Mesendoderm (in vitro differentiated cells): ENCODE results near the gene RTL10.
A peak's percentile ranks its signal among the peaks of the same experiment; 100 is the strongest.
"Not testable (repeated sequence)": the region's sequence is repeated elsewhere in the genome, so short reads cannot be mapped to it uniquely, and the experiment has no call there.

Source experiments
- DNase-seq: peaks from one replicate; pipeline ENCODE4 v3.0.0; 2013
- H2AK5ac ChIP-seq: 2 replicates; pipeline ENCODE4 v1.6.1; 2013; ENCODE audit warnings: low read length, inconsistent platforms
- H2BK120ac ChIP-seq: 2 replicates; pipeline ENCODE4 v1.6.1; 2013; ENCODE audit warnings: low read depth, mild to moderate bottlenecking, low read length, moderate library complexity, mixed read lengths
- H2BK15ac ChIP-seq: replicated peaks from 2 replicates; pipeline ENCODE4 v1.6.1; 2013; ENCODE audit warnings: low read depth, mild to moderate bottlenecking, moderate library complexity
- H2BK5ac ChIP-seq: 2 replicates; pipeline ENCODE4 v1.6.1; 2013; ENCODE audit warnings: low read length, inconsistent platforms
- H3K18ac ChIP-seq: 2 replicates; pipeline ENCODE4 v1.6.1; 2013; ENCODE audit warnings: mild to moderate bottlenecking, low read length, mixed read lengths
- H3K23ac ChIP-seq: one replicate; pipeline ENCODE4 v1.6.1; 2013; ENCODE audit warnings: low read length
- H3K27ac ChIP-seq: 2 replicates; pipeline ENCODE4 v1.5.1; 2013; ENCODE audit warnings: low read depth, mild to moderate bottlenecking, inconsistent platforms, low read length, moderate library complexity
- H3K27me3 ChIP-seq: 2 replicates; pipeline ENCODE4 v1.6.1; 2013; ENCODE audit warnings: low read length, control low read depth, mild to moderate bottlenecking, inconsistent platforms; ENCODE audit not compliant: insufficient read depth, poor library complexity
- H3K36me3 ChIP-seq: 2 replicates; pipeline ENCODE4 v1.6.1; 2013; ENCODE audit warnings: low read length, inconsistent platforms; ENCODE audit not compliant: control insufficient read depth, insufficient read depth
- H3K4ac ChIP-seq: one replicate; pipeline ENCODE4 v1.6.1; 2013; ENCODE audit warnings: low read depth, mild to moderate bottlenecking, low read length, moderate library complexity
- H3K4me1 ChIP-seq: 2 replicates; pipeline ENCODE4 v1.6.1; 2013; ENCODE audit warnings: low read depth, low read length, inconsistent platforms; ENCODE audit not compliant: control insufficient read depth
- H3K4me2 ChIP-seq: 2 replicates; pipeline ENCODE4 v1.6.1; 2013; ENCODE audit warnings: low read length
- H3K4me3 ChIP-seq: 2 replicates; pipeline ENCODE4 v1.5.1; 2013; ENCODE audit warnings: mild to moderate bottlenecking, low read length
- H3K56ac ChIP-seq: one replicate; pipeline ENCODE4 v1.6.1; 2013; ENCODE audit warnings: low read length
- H3K79me1 ChIP-seq: 2 replicates; pipeline ENCODE4 v1.6.1; 2013; ENCODE audit warnings: low read length, inconsistent platforms
- H3K79me2 ChIP-seq: 2 replicates; pipeline ENCODE4 v1.6.1; 2013; ENCODE audit warnings: mild to moderate bottlenecking, low read length; ENCODE audit not compliant: control insufficient read depth, insufficient read depth
- H3K9ac ChIP-seq: 2 replicates; pipeline ENCODE4 v1.6.1; 2013; ENCODE audit warnings: low read length, inconsistent platforms
- H4K5ac ChIP-seq: one replicate; pipeline ENCODE4 v1.6.1; 2013; ENCODE audit warnings: low read length
- H4K8ac ChIP-seq: one replicate; pipeline ENCODE4 v1.6.1; 2013; ENCODE audit warnings: low read depth, mild to moderate bottlenecking, control low read depth, low read length, moderate library complexity
- WGBS: extraction: QIAGEN DNeasy Blood & Tissue Kit; methylation state at CpG from one replicate; pipeline ENCODE4 v1.1.7; 2013; ENCODE audit warnings: low lambda C conversion rate, missing lambda C conversion rate; ENCODE audit not compliant: insufficient coverage; ENCODE audit errors: extremely low coverage; 5-methylcytosine and 5-hydroxymethylcytosine counted together

Gene RTL10

DNA sequence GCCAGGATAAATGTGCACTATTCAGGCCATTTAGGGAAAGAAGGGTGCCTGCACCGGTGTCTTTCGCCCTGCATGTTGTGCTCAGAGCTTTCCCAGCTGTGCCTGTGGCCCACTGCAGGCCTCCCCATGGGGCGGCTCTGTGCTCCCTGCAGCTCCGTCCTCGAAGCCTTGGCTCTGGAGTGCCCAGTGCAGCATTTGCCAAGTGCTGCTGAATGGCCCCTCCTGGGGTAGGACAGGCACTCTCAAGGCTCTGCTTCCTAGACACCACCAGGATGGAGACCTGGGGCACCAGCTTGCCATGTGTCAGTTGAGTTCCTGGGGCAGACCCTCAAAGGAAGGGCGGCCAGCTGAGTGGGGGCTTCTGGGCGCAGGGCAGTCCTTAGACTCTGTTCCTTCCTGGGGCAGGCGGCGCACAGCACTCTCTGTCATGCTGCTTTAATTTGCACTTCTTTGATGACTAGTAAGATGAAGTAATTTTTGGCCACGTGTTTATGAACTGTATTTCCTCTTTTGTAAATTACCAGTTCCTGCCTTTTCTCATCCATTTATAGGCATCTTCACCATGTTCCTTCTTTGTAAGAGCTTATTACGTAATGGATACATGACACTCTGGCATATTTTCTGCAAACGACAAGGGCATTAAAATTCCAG is 32.1 kb upstream of the RTL10 start:
- Histone ChIP-seq H3K4me3 (no peak overlapping the region), H2BK5ac (no peak overlapping the region), H3K56ac (no peak overlapping the region), H3K4ac (no peak overlapping the region), H3K27ac (no peak overlapping the region), H3K36me3 (no peaks in the 10 kb centered on the region), H3K27me3 (no peaks in the 10 kb centered on the region), H3K23ac (no peak overlapping the region), H3K79me2 (no peaks in the 10 kb centered on the region), H2BK120ac (no peak overlapping the region), H3K18ac (no peak overlapping the region), H3K4me2 (no peak overlapping the region), H4K5ac (no peak overlapping the region), H3K79me1 (no peaks in the 10 kb centered on the region), H4K8ac (no peak overlapping the region), H2AK5ac (no peak overlapping the region), H3K9ac (no peak overlapping the region), H3K4me1 (peaks cover 5% of the 10 kb centered on the region), H2BK15ac (no peak overlapping the region)
- no CpG with 5 or more reads among the region's 12 CpGs for WGBS
- DNase-seq, result no peak

DNA sequence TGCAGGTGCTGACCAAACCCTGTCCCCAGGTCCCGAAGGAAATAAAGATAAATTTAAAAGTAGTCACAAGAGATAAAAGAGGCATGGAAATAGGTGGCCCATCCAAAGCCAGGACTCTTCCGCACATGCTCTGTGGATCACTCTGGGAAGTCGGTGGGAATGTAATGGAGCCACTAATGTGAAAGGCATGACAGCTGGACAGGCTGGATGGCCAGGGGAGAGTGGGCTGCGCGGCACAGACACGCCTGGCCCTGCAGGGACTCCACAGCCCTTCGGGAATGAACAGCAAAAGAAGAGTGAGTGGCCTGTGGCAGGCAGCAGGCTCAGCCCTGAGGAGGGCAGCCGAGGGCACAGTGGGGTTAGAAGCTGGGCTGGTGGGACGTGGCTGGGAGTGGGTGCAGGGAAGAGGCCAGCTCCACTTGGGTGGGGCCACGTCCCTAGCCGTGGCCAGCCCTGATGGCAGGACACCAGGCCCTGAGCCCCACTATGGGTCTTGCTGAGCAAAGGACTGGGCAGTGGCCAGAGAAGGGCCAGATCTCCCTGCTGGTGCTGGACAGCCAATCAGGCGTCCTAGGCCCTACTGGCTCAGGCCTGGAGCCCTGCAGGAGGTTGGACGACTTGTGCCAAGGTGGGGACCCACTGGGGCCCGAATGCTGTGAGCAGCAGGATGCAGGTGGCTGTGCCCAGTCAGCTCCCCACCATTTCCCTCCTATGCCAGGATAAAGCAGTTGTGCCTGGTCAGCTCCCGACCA is 31.3 kb upstream of the RTL10 start:
- no peak overlapping the region for H2BK120ac ChIP-seq
- H3K56ac ChIP-seq, result no peak overlapping the region
- WGBS, result no CpG with 5 or more reads among the region's 15 CpGs
- H3K27ac ChIP-seq, result no peak overlapping the region
- no peaks in the 10 kb centered on the region for H3K79me2 ChIP-seq
- no peak overlapping the region for H3K4me3 ChIP-seq
- H3K4me2 ChIP-seq, result no peak overlapping the region
- no peak overlapping the region for H3K4ac ChIP-seq
- H2BK15ac ChIP-seq, result no peak overlapping the region
- H3K27me3 ChIP-seq, result no peaks in the 10 kb centered on the region
- no peak overlapping the region for H3K18ac ChIP-seq
- no peak overlapping the region for H3K23ac ChIP-seq
- peaks cover 3% of the 10 kb centered on the region for H3K4me1 ChIP-seq
- no peak overlapping the region for H4K8ac ChIP-seq
- H3K9ac ChIP-seq, result no peak overlapping the region
- H4K5ac ChIP-seq, result no peak overlapping the region
- no peak overlapping the region for H2BK5ac ChIP-seq
- no peak overlapping the region for H2AK5ac ChIP-seq
- DNase-seq, result no peak
- H3K79me1 ChIP-seq, result no peaks in the 10 kb centered on the region
- H3K36me3 ChIP-seq, result no peaks in the 10 kb centered on the region

DNA sequence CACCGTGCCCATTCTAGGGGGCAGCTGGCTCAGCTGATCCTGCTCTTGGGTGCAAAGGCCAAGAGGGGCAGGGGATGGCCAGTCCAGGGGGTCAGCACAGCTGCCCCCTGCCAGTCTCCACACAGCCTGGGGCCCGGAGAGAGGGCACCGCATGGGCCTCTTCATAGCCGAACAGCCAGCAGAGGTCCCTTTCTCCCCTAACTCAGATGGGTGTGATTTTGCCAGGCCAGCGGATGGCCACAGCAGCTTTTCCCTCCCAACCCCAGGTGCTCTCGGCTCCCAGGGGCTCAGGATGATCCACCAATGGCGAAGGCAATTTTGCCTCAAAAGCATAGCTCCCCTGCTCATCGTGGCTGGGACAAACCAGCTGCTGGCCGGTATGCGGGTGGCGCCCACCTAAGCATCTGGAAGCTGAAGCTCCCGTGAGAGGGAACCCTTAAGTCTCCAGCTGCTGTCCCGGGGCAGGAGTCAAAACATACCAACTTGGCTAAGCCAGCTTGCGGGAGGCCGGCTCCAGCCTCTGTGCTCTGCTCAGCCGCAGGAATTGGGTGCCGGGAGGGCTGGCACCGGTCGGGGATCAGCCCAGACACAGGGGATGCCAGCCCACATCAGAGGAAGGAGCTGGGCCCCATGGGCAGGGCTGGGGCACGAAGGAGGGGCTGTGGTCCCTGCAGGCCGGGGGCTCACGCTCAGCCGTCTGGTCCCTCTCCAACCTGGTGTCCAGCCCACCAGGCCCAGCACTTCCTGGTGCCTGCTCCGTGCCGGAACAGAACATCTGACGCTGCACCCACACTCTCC is 30.5 kb upstream of the RTL10 start:
- H3K27ac ChIP-seq, result no peak overlapping the region

GRCh38 chr22:19884161-19884953 is 29.7 kb upstream of the RTL10 start:
- WGBS, result no CpG with 5 or more reads among the region's 15 CpGs

More for the DNA sequence above, 30.5 kb upstream of the RTL10 start:
- no peak overlapping the region for H4K8ac ChIP-seq
- no peak overlapping the region for H3K4ac ChIP-seq
- no peak overlapping the region for H3K18ac ChIP-seq
- H2AK5ac ChIP-seq, result peak overlapping the region; percentile 49
- no peak overlapping the region for H3K9ac ChIP-seq
- H3K27me3 ChIP-seq, result no peaks in the 10 kb centered on the region
- DNase-seq, result no peak
- no peaks in the 10 kb centered on the region for H3K36me3 ChIP-seq
- H3K79me2 ChIP-seq, result no peaks in the 10 kb centered on the region
- no peak overlapping the region for H4K5ac ChIP-seq
- H3K56ac ChIP-seq, result no peak overlapping the region
- H3K4me3 ChIP-seq, result no peak overlapping the region
- no peak overlapping the region for H2BK15ac ChIP-seq
- H3K23ac ChIP-seq, result no peak overlapping the region
- H2BK120ac ChIP-seq, result no peak overlapping the region
- H2BK5ac ChIP-seq, result no peak overlapping the region
- no peak overlapping the region for H3K4me2 ChIP-seq
- WGBS, result no CpG with 5 or more reads among the region's 26 CpGs
- peaks cover 11% of the 10 kb centered on the region for H3K4me1 ChIP-seq
- peaks cover under 1% of the 10 kb centered on the region for H3K79me1 ChIP-seq

DNA sequence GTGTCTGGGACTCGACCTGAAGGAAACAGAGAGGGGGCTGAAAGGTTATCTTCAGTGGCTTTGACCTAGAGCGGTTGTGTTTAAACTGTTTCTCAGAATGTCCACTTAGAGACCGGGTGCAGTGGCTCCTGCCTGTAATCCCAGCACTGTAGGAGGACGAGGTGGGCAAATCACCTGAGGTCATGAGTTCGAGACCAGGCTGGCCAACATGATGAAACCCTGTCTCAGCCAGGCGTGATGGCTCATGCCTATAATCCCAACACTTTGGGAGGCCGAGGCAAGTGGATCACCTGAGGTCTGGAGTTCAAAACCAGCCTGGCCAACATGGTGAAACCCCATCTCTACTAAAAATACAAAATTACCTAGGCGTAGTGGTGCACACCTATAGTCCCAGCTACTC is 28.8 kb upstream of the RTL10 start:
- H3K36me3 ChIP-seq, H4K5ac ChIP-seq, H2BK5ac ChIP-seq, H4K8ac ChIP-seq, H3K27me3 ChIP-seq, DNase-seq, H3K18ac ChIP-seq, H3K9ac ChIP-seq, H3K4me2 ChIP-seq, H3K79me1 ChIP-seq, H2BK15ac ChIP-seq, H2AK5ac ChIP-seq, H3K4me3 ChIP-seq, H2BK120ac ChIP-seq, H3K79me2 ChIP-seq, H3K27ac ChIP-seq, H3K56ac ChIP-seq, H3K23ac ChIP-seq: not testable (repeated sequence)
- Histone ChIP-seq H3K4ac (peak overlapping the region; percentile 46), H3K4me1 (peaks cover 12% of the 10 kb centered on the region)
- no CpG with 5 or more reads among the region's 8 CpGs for WGBS

More at GRCh38 chr22:19884161-19884953, 29.7 kb upstream of the RTL10 start:
- Histone ChIP-seq H2BK5ac (no peak overlapping the region), H3K79me1 (peaks cover 2% of the 10 kb centered on the region), H3K4me1 (peaks cover 12% of the 10 kb centered on the region), H3K4ac (no peak overlapping the region), H3K9ac (no peak overlapping the region), H3K27me3 (no peaks in the 10 kb centered on the region), H3K27ac (no peak overlapping the region), H4K5ac (no peak overlapping the region), H4K8ac (no peak overlapping the region), H3K36me3 (no peaks in the 10 kb centered on the region), H3K79me2 (peaks cover 5% of the 10 kb centered on the region), H2AK5ac (no peak overlapping the region), H3K4me3 (no peak overlapping the region), H3K18ac (no peak overlapping the region), H3K4me2 (no peak overlapping the region), H2BK15ac (no peak overlapping the region), H3K23ac (no peak overlapping the region), H2BK120ac (no peak overlapping the region), H3K56ac (no peak overlapping the region)
- no peak for DNase-seq
